ENCODE measurements around the gene RGMB. TPM values are rescaled to one million over a fixed set of nuclear protein-coding genes. Genes with fewer than 3 reads are reported as not detected.

The RGMB gene
- total RNA-seq, 2 experiments from 2014 or later: 4.3 to 4.9 TPM

- Mint-ChIP-seq H3K4me3 (no peak overlapping the region), H3K36me3 (peaks cover 10% of the 10 kb centered on the region), H3K27ac (no peak overlapping the region), H3K4me1 (no peaks in the 10 kb centered on the region), H3K27me3 (no peaks in the 10 kb centered on the region), H3K9me3 (peaks cover 24% of the 10 kb centered on the region)
- no peak for DNase-seq
Observed at GRCh38 chr5:98807806-98808205, 34.3 kb downstream of the RGMB start.

DNA sequence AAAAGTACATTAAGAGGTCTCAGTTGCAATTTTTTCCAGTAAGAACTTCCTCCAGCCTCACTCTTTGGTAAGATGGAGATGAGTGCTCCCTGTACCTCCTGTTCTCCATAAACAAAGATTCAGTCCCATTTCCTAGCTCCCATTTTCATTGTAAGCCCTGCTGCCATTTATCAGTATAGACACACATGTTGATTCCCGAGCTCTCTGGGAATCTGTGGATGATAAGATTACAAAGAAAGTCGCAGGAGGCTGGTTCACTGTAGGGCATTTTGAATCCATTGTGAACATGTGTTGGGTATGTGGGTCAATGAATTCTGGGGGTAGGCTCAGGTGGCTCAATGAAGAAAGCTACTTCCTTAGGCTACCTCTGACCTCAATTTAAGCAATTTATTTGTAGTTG is 36.7 kb downstream of the RGMB start:
- H3K4me3 Mint-ChIP-seq: no peak overlapping the region
- H3K36me3 Mint-ChIP-seq: peaks cover 8% of the 10 kb centered on the region
- H3K4me1 Mint-ChIP-seq: peaks cover 4% of the 10 kb centered on the region
- H3K27ac Mint-ChIP-seq: no peak overlapping the region
- peaks cover 22% of the 10 kb centered on the region for H3K9me3 Mint-ChIP-seq
- no peak for DNase-seq
- H3K27me3 Mint-ChIP-seq: no peaks in the 10 kb centered on the region

DNA sequence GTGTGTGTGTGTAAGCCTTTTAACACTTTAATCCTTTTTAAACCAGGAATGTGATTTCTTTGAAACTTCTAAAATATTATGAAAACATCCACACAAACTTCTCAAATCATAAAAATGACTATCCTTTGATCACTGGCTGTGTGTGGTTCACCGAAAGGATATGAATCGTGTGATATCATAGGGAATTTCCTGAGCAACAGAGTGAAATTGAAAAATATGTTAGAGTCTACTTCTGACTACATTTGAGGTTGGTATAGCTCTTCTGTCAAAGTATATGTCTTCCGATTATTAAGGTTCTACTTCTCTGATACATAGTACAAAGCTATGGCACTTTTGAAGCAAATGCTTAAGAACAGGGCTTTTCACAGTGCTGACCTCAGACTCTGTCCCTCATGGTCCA is 40.3 kb downstream of the RGMB start:
- H3K9me3 Mint-ChIP-seq: no peaks in the 10 kb centered on the region
- H3K4me3 Mint-ChIP-seq: no peak overlapping the region
- peaks cover 4% of the 10 kb centered on the region for H3K4me1 Mint-ChIP-seq
- no peaks in the 10 kb centered on the region for H3K27me3 Mint-ChIP-seq
- H3K36me3 Mint-ChIP-seq: no peaks in the 10 kb centered on the region
- no peak overlapping the region for H3K27ac Mint-ChIP-seq
- DNase-seq: no peak

GRCh38 chr5:98816582-98817222 is 43.2 kb downstream of the RGMB start:
- Mint-ChIP-seq H3K4me3 (no peak overlapping the region), H3K27ac (no peak overlapping the region), H3K4me1 (peaks cover 4% of the 10 kb centered on the region), H3K9me3 (peaks cover 7% of the 10 kb centered on the region), H3K36me3 (peaks cover 10% of the 10 kb centered on the region), H3K27me3 (no peaks in the 10 kb centered on the region)
- no peak for DNase-seq

DNA sequence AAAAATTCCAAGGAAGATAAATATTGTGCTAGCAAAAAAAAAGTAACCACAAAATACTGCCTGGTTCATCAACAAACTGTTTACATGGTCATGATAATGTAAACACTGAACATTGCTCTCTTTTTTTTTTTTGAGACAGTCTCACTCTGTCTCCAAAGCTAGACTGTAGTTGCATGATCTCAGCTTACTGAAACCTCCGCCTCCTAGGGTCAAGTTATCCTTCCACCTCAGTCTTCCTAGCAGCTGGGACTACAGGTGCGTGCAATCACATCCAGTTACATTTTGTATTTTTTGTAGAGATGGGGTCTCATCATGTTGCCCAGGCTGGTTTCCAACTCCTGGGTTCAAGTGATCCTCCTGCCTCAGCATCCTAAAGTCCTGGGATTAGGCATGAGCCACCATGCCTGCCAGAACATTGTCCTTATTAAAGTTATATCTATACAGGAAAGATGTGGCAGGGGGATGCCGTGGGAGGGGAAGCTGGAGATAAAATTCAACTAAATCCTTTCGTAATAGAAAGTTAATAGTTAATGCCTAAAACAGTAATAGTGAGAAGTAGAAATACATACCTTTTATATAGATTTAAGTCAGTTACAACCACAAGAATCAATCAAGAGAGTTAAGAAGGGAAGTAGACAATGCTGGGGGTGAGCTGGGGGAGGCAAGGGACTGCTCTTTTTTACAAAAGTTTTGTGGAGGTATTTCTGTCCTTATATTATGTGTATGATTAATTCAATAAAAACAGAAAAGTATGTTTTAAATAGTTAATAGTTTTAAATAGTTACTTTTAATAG is 52.3 kb downstream of the RGMB start:
- Mint-ChIP-seq H3K4me1 (no peaks in the 10 kb centered on the region), H3K4me3 (no peak overlapping the region), H3K27ac (no peak overlapping the region), H3K9me3 (peaks cover 10% of the 10 kb centered on the region), H3K36me3 (peaks cover 6% of the 10 kb centered on the region), H3K27me3 (no peaks in the 10 kb centered on the region)
- DNase-seq: no peak

DNA sequence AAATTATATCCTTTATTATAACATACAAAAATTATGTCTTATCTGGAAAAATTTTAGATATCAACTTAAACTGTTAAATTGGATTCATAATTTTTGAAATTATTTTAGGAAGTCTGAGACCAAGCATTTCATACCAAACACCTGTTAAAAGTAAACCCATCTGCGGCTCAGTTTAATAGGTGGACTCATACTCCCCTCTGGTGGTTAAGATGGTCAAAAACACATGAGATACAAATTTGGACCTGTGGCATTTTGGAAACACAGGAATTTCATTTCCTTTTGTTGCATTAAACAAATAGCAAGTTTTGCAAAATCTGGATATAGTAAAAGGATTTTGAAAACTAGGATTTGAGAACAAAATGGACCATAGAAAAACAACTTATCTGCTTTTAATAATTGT is 53.7 kb downstream of the RGMB start:
- Mint-ChIP-seq H3K36me3 (no peaks in the 10 kb centered on the region), H3K9me3 (peaks cover under 1% of the 10 kb centered on the region), H3K27ac (no peak overlapping the region), H3K4me3 (no peak overlapping the region), H3K4me1 (no peaks in the 10 kb centered on the region), H3K27me3 (no peaks in the 10 kb centered on the region)
- no peak for DNase-seq

DNA sequence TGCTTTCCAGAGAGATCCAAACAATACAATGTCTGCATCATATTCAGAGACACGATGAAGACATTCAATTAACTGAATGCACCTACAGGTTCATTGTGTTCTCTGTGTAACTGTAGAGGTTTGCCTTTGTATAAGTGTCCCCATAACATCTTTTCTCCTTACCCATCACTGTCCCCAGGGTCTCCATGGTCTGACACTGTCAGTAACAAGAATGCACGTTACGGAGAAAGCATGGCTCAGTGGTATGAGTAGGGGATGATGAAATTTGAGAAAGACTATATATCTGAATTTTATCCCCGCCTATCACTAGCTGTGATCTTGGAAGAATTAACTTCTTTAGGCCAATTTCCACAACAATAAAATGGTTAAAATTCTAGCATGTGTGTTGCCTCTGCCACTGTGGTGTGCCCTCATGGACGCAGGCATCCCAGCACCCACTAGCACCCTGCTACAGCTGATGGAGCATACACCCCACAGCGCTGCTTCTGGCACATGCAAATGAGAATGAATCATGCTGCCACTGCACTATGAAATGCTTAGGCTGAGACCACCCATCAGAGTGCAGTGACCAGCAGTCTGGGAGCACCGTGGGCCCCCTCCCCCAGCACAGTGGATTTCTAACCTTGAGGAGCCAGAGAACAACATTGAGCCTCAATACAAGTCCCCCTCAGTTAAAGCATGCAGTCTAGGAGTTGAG is 54.3 kb downstream of the RGMB start:
- Mint-ChIP-seq H3K36me3 (no peaks in the 10 kb centered on the region), H3K27ac (no peak overlapping the region), H3K9me3 (no peaks in the 10 kb centered on the region), H3K4me3 (no peak overlapping the region), H3K27me3 (no peaks in the 10 kb centered on the region), H3K4me1 (no peaks in the 10 kb centered on the region)
- no peak for DNase-seq

GRCh38 chr5:98836175-98836574 is 62.7 kb downstream of the RGMB start:
- Mint-ChIP-seq H3K27me3 (peaks cover 5% of the 10 kb centered on the region), H3K4me1 (peaks cover 3% of the 10 kb centered on the region)

DNA sequence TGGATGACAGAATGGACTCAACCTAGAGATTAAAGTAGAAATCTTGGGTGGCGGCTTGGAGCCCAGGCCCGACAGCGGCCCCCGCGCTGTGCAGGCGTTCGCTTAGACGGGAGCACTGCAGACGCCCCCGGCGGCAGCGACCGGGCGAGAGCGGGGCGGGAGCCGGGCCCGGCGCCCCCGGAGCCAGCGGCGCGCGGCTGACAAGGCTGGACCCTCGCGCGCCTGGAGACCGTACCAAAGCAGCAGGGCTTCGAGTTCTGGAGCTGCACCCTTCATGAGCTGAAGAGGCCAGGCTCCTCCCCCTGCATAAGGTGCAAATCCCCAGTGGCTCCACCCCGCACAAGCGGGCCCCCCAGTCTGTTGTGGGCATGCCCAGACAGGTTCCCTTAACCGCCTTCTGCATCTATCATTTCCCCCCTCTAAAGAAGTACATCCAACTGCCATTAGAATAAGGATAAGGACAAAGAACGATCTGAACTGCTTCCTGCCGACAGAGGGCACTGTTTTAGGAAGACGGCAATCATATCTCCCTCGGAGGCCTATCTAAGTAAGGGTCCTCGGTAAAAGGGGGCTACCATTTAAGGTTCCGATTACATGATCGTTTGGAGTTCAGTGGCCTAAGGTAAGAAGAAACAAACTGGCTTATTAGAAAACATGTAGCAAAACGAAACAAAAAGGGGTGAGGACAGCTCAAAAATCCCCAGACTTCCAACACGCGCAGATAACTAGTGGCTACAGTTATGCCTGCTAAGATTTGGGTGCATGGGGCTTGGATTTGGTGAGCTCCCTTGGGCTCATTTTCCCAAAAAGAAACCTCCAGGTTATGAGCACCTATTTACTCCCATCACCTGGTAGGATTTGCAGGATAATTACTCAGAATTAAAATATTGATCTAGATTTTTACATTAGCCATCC is 66.3 kb downstream of the RGMB start:
- peak; percentile 15 for DNase-seq
- Mint-ChIP-seq H3K9me3 (peaks cover 2% of the 10 kb centered on the region), H3K4me3 (peak overlapping the region; percentile 51), H3K27ac (no peak overlapping the region), H3K36me3 (peaks cover 2% of the 10 kb centered on the region), H3K4me1 (peaks cover 3% of the 10 kb centered on the region), H3K27me3 (peaks cover 5% of the 10 kb centered on the region)

More at GRCh38 chr5:98836175-98836574, 62.7 kb downstream of the RGMB start:
- Mint-ChIP-seq H3K36me3 (peaks cover 4% of the 10 kb centered on the region), H3K9me3 (no peaks in the 10 kb centered on the region), H3K27ac (no peak overlapping the region), H3K4me3 (no peak overlapping the region)
- DNase-seq: no peak

- Mint-ChIP-seq H3K9me3 (peaks cover 2% of the 10 kb centered on the region), H3K27me3 (peaks cover 5% of the 10 kb centered on the region), H3K4me1 (peaks cover 3% of the 10 kb centered on the region), H3K36me3 (peaks cover 2% of the 10 kb centered on the region), H3K4me3 (no peak overlapping the region), H3K27ac (no peak overlapping the region)
- DNase-seq: no peak
Observed at GRCh38 chr5:98840946-98841345, 67.5 kb downstream of the RGMB start.

GRCh38 chr5:98843481-98843880 is 70.0 kb downstream of the RGMB start:
- H3K27ac Mint-ChIP-seq: no peak overlapping the region
- peaks cover 3% of the 10 kb centered on the region for H3K4me1 Mint-ChIP-seq
- H3K27me3 Mint-ChIP-seq: peaks cover 2% of the 10 kb centered on the region
- no peak for DNase-seq
- peaks cover 2% of the 10 kb centered on the region for H3K36me3 Mint-ChIP-seq
- H3K9me3 Mint-ChIP-seq: peaks cover 2% of the 10 kb centered on the region
- H3K4me3 Mint-ChIP-seq: no peak overlapping the region

GRCh38 chr5:98844865-98845264 is 71.4 kb downstream of the RGMB start:
- H3K27ac Mint-ChIP-seq: no peak overlapping the region
- H3K4me1 Mint-ChIP-seq: peaks cover under 1% of the 10 kb centered on the region
- DNase-seq: no peak
- peaks cover 1% of the 10 kb centered on the region for H3K36me3 Mint-ChIP-seq
- H3K27me3 Mint-ChIP-seq: no peaks in the 10 kb centered on the region
- H3K4me3 Mint-ChIP-seq: no peak overlapping the region
- H3K9me3 Mint-ChIP-seq: peaks cover 2% of the 10 kb centered on the region

DNA sequence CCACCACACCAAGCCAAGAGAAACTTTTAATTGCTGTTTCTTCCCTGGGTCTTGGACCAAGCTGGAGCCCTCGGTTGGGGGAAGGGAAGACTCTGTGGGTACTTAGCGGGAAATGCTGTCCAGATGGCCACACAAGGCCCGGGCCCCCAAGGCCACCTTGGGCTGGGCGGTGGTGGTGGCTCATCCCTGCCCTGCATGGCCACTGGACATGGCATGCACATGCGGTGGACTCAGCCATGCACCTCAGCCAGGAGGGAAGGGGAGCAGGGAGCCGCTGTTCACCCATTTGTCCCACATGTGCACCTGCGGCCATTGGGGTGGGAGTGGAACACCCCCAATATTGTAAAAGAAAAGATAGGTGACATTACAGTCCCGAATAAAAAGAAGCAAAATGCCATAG is 72.4 kb downstream of the RGMB start:
- Mint-ChIP-seq H3K27me3 (no peaks in the 10 kb centered on the region), H3K4me1 (no peaks in the 10 kb centered on the region), H3K36me3 (no peaks in the 10 kb centered on the region), H3K9me3 (peaks cover 2% of the 10 kb centered on the region), H3K27ac (no peak overlapping the region), H3K4me3 (no peak overlapping the region)
- DNase-seq: no peak
